ENCODE data around the gene TXNDC5.

The TXNDC5 gene

GRCh38 chr6:7910654-7911344 is at the start of gene TXNDC5:
TXNDC5 (minus strand) TSS chr6:7910788; CDS start chr6:7910776, 12 bp downstream.
- DNase-seq: peak; percentile 69

- DNase-seq: no peak
Measured at GRCh38 chr6:7960141-7960540, 49.6 kb upstream of the TXNDC5 start.

- no peak for DNase-seq
Measured at GRCh38 chr6:7959453-7959852, 48.9 kb upstream of the TXNDC5 start.

GRCh38 chr6:7958464-7958863 is 47.9 kb upstream of the TXNDC5 start:
- DNase-seq: no peak

GRCh38 chr6:7956257-7956656 is 45.7 kb upstream of the TXNDC5 start:
- no peak for DNase-seq

GRCh38 chr6:7954477-7955200 is 44.1 kb upstream of the TXNDC5 start:
- peak; percentile 35 for DNase-seq

- no peak for DNase-seq
Measured at GRCh38 chr6:7953753-7954152, 43.2 kb upstream of the TXNDC5 start.

- no peak for DNase-seq
Measured at GRCh38 chr6:7939864-7940228, 29.3 kb upstream of the TXNDC5 start.

- DNase-seq: no peak
Measured at GRCh38 chr6:7939184-7939863, 28.7 kb upstream of the TXNDC5 start.

- no peak for DNase-seq
Measured at GRCh38 chr6:7938562-7939183, 28.1 kb upstream of the TXNDC5 start.

- DNase-seq: no peak
Measured at GRCh38 chr6:7933794-7934193, 23.2 kb upstream of the TXNDC5 start.

GRCh38 chr6:7932625-7933024 is 22.0 kb upstream of the TXNDC5 start:
- no peak for DNase-seq

GRCh38 chr6:7924867-7925266 is 14.3 kb upstream of the TXNDC5 start:
- DNase-seq: no peak

- DNase-seq: peak; percentile 11
Measured at GRCh38 chr6:7922596-7922995, 12.0 kb upstream of the TXNDC5 start.

- DNase-seq: no peak
Measured at GRCh38 chr6:7921632-7922092, 11.1 kb upstream of the TXNDC5 start.

GRCh38 chr6:7921046-7921445 is 10.5 kb upstream of the TXNDC5 start:
- DNase-seq: no peak

GRCh38 chr6:7920425-7920824 is 9.8 kb upstream of the TXNDC5 start:
- no peak for DNase-seq

- no peak for DNase-seq
Measured at GRCh38 chr6:7919871-7920270, 9.3 kb upstream of the TXNDC5 start.

- DNase-seq: no peak
Measured at GRCh38 chr6:7918403-7918802, 7.8 kb upstream of the TXNDC5 start.

GRCh38 chr6:7917729-7918128 is 7.1 kb upstream of the TXNDC5 start:
- no peak for DNase-seq

- DNase-seq: no peak
Measured at GRCh38 chr6:7916959-7917358, 6.4 kb upstream of the TXNDC5 start.

- no peak for DNase-seq
Measured at GRCh38 chr6:7914991-7915789, 4.6 kb upstream of the TXNDC5 start.

- DNase-seq: no peak
Measured at GRCh38 chr6:7914311-7914710, 3.7 kb upstream of the TXNDC5 start.
